ENCODE results near the gene DNAH2.

DNA sequence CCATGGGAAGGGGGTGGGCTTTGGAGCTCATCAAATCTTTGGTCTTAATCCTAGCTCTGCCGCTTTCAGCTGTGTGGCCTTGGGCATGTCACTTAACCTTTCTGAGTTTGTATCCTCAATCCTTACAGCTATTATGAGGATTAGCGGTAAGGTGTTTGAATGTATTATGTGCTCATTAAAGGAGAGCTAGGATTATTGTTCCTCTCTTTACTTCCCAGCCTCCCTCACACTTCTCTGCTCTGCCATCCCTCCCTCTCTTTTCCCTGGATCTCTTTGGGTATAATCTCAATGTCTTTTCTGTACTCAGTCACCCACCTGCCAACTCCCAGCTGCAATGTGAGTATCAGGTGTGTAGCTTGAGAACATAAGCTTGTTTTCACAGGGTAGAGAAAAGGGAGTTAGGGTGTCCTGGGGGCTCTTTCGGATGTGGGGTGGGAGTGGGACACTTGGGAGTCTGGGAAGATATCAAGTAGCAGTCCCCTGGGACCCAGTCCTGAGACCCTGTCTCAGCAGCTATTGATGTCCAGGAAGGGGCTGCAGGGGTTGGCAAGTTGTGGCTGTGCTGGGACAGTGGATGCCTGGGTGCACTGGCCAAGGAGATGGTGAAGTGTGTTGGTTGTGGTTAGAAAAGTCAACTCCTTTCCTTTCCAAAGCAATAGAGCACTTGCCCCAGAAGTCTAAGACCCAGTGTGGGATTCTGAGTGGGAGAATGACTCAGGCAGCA is 10.8 kb upstream of the DNAH2 start:
- no peak for TF ChIP-seq POLR2A (IDR thresholded peaks at IDR 0.05)
- TF ChIP-seq, protein P1, sequence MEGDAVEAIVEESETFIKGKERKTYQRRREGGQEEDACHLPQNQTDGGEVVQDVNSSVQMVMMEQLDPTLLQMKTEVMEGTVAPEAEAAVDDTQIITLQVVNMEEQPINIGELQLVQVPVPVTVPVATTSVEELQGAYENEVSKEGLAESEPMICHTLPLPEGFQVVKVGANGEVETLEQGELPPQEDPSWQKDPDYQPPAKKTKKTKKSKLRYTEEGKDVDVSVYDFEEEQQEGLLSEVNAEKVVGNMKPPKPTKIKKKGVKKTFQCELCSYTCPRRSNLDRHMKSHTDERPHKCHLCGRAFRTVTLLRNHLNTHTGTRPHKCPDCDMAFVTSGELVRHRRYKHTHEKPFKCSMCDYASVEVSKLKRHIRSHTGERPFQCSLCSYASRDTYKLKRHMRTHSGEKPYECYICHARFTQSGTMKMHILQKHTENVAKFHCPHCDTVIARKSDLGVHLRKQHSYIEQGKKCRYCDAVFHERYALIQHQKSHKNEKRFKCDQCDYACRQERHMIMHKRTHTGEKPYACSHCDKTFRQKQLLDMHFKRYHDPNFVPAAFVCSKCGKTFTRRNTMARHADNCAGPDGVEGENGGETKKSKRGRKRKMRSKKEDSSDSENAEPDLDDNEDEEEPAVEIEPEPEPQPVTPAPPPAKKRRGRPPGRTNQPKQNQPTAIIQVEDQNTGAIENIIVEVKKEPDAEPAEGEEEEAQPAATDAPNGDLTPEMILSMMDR (IDR thresholded peaks at IDR 0.05) = no peak
